ENCODE measurements around the gene SMCO4. TPM values are rescaled to one million over a fixed set of nuclear protein-coding genes. Genes with fewer than 3 reads are reported as not detected.

Gene SMCO4
- total and polyA plus RNA-seq, 2 of the 8 experiments (the other 6 are each of a cell fraction or from before 2014, with no cell fraction given), result 33.2 to 53.9 TPM

DNA sequence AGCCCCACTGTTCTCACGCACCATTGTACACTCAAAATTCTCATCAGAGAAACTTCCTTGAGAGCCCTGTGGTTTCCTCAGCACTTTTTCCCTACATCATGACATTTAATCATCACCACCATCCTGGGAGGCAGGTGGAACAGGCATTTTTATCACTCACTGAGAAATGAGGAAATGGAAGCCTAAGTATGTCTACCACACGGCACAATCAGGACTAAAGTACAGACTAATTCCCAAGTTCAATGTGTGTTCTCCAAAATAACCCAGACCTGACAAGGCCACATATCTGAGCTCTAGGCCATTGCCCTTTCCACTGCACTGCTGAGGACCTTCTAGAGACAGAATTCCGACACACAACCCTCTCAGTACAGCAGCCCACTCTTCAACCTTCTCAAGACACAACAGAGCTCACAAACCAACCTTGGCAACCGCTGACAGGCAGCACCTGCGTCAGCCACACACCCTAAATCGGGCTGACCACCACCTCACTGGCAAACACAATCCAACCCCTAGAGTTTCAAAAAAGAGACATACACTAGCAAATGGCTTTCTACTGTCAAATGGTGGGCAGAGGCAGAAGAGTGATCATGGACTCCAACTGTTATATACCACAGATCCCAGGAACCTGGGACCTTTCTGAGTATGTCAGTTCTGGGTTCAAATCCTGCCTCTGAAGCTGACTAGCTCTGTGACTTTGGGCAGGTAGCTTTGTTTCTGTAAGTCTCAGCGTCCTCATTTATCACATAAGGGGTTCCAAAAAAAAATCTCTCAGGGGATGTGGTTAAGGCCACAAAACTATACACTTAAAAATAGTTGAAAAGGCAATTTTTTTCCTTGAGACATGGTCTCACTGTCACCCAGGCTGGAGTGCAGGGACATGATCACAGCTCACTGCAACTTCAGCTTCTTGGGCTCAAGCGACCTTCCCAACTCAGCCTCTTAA is 16.3 kb downstream of the SMCO4 start:
- Histone ChIP-seq H3K9ac (replicated peaks in 1 of 4; ENCODE audit: extremely low read depth in 1 of 4, low read depth in 3 of 4, low read length in 3 of 4) (no peak overlapping the region), H3K36me3 (ENCODE audit: control insufficient read depth in 2 of 4, insufficient read depth in 4 of 4, low read length in 3 of 4) (peaks cover 0 to 5% (median 0%) of the 10 kb centered on the region in 4 experiments; a peak in 2 of 8 replicates), H3K27me3 (replicated peaks in 1 of 4; ENCODE audit: control insufficient read depth in 3 of 4, extremely low read depth in 1 of 4, insufficient read depth in 3 of 4, low read length in 3 of 4) (no peaks in the 10 kb centered on the region), H2AFZ (ENCODE audit: low read length) (no peak overlapping the region), H3K9me3 (ENCODE audit: insufficient read depth in 2 of 2, low read depth in 1 of 2, low read length in 1 of 2) (no peaks in the 10 kb centered on the region), H2BK5ac (ENCODE audit: low read depth, low read length) (no peak overlapping the region), H3K14ac (ENCODE audit: insufficient read length) (no peak overlapping the region), H3K4me1 (replicated peaks in 1 of 4; ENCODE audit: control insufficient read depth in 3 of 4, insufficient read depth in 4 of 4, low read length in 3 of 4) (peaks cover 2 to 20% (median 13%) of the 10 kb centered on the region in 4 experiments; a peak in 5 of 7 replicates), H4K8ac (ENCODE audit: extremely low read depth, insufficient read depth, low read length) (no peak overlapping the region; the same call in 1 of the 2 replicates), H4K20me1 (replicated peaks in 1 of 2; ENCODE audit: control insufficient read depth in 1 of 2, insufficient read depth in 2 of 2, low read length in 2 of 2) (peaks cover 0 to 6% of the 10 kb centered on the region in 2 experiments), H2AK5ac (ENCODE audit: low read depth, low read length) (no peak overlapping the region), H4K5ac (ENCODE audit: insufficient read length, low read depth, low read length) (no peak overlapping the region), H2BK120ac (replicated peaks; ENCODE audit: low read depth, low read length) (no peak overlapping the region), H3K79me2 (ENCODE audit: control insufficient read depth in 1 of 2, insufficient read depth in 2 of 2, low read length in 2 of 2) (peaks cover 2 to 74% of the 10 kb centered on the region in 2 experiments; a peak in 3 of 4 replicates), H3K4me3 (ENCODE audit: extremely low read depth in 1 of 4, insufficient read depth in 2 of 4, low read depth in 3 of 4, low read length in 4 of 4) (no peak overlapping the region), H3K56ac (replicated peaks; ENCODE audit: insufficient read length, low read depth, low read length) (no peak overlapping the region), H2BK15ac (ENCODE audit: low read length) (no peak overlapping the region), H3K79me1 (ENCODE audit: low read depth, low read length) (peaks cover 12% of the 10 kb centered on the region), H2BK20ac (ENCODE audit: low read length) (no peak overlapping the region), H3K4me2 (ENCODE audit: insufficient read depth in 1 of 2, low read depth in 2 of 2, low read length in 2 of 2) (no peak overlapping the region), H4K91ac (replicated peaks; ENCODE audit: insufficient read length, low read length) (no peak overlapping the region), H3K23ac (ENCODE audit: insufficient read length) (no peak overlapping the region), H2BK12ac (ENCODE audit: low read depth, low read length) (no peak overlapping the region), H3K18ac (ENCODE audit: extremely low read depth, low read length) (no peak overlapping the region), H3K23me2 (ENCODE audit: low read depth, low read length) (no peaks in the 10 kb centered on the region), H3K4ac (replicated peaks; ENCODE audit: insufficient read length, low read depth, low read length) (no peak overlapping the region), H3K27ac (ENCODE audit: low read depth, low read length) (no peak overlapping the region)
- DNase-seq (ENCODE audit: low read depth in 1 of 2, low spot score in 2 of 2) (no peak), FAIRE-seq (no peak)
- ChIA-PET POLR2A (ENCODE audit: partially characterized antibody) (interaction anchor here (0.7 kb wide), 1 partner anchor 439 kb away, joined by 3 read pairs; no protein-coding TSS in a partner anchor), CTCF (ENCODE audit: partially characterized antibody) (interaction anchor here (0.7 to 1.2 kb wide), 3 partner anchors 9 to 189 kb away, joined by 3 to 4 read pairs (median 3); no protein-coding TSS in a partner anchor)
- 79% methylated on average over 8 of the region's 8 CpGs; no CpG with 5 or more reads in 1 of the 2 experiments for WGBS, 2 experiments (ENCODE audit: extremely low coverage in 1 of 2, insufficient coverage in 1 of 2, insufficient read length in 1 of 2, insufficient replicate concordance in 2 of 2, low coverage in 1 of 2, low lambda C conversion rate in 2 of 2, missing lambda C conversion rate in 1 of 2)
- no peak for TF ChIP-seq BACH1 (IDR thresholded peaks at IDR 0.05; ENCODE audit: low read length)
- TF ChIP-seq SAP30 (IDR thresholded peaks at IDR 0.05; ENCODE audit: insufficient read depth, insufficient replicate concordance, low read length), result no peak
- TF ChIP-seq TEAD4 (IDR thresholded peaks at IDR 0.05; ENCODE audit: low read depth, low read length), result no peak
- no peak for TF ChIP-seq SIX5 (IDR thresholded peaks at IDR 0.05; ENCODE audit: low read depth, low read length)
- TF ChIP-seq SP2 (IDR thresholded peaks at IDR 0.05; ENCODE audit: low read length), result no peak
- TF ChIP-seq RAD21 (IDR thresholded peaks at IDR 0.05 in 1 of 2, conservative IDR thresholded peaks at IDR 0.05 in 1 of 2; ENCODE audit: low read depth in 2 of 2, low read length in 2 of 2), result no peak
- no peak for TF ChIP-seq CBX8 (IDR thresholded peaks at IDR 0.05; ENCODE audit: borderline replicate concordance, low read depth, low read length)
- no peak for TF ChIP-seq KDM4A (IDR thresholded peaks at IDR 0.05; ENCODE audit: low read depth, low read length, severe bottlenecking)
- no peak for TF ChIP-seq YY1 (IDR thresholded peaks at IDR 0.05; ENCODE audit: low read depth, low read length)
- TF ChIP-seq, protein P1, sequence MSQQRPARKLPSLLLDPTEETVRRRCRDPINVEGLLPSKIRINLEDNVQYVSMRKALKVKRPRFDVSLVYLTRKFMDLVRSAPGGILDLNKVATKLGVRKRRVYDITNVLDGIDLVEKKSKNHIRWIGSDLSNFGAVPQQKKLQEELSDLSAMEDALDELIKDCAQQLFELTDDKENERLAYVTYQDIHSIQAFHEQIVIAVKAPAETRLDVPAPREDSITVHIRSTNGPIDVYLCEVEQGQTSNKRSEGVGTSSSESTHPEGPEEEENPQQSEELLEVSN (IDR thresholded peaks at IDR 0.05), result no peak
